K562 (cell line): Measurements from ENCODE around the gene ENG. TPM values are rescaled to one million over a fixed set of nuclear protein-coding genes. Genes with fewer than 3 reads are reported as not detected.

Source experiments
- ATF4 ChIP-seq: fragments of 450-650 bp; formaldehyde crosslinking; IDR thresholded peaks from 2 replicates; pipeline ENCODE4 v1.4.0; 2022; ENCODE audit warnings: mild to moderate bottlenecking, moderate library complexity
- BACH1 ChIP-seq: fragments of 200-800 bp; sonication (Bioruptor generic); IDR thresholded peaks from 2 replicates; pipeline ENCODE4 v1.6.1; 2016; ENCODE audit warnings: missing genetic modification characterization, missing compliant biosample characterization
- CEBPB ChIP-seq: fragments of 450-650 bp; IDR thresholded peaks from 2 replicates; pipeline ENCODE4 v1.6.1; 2016; ENCODE audit warnings: missing genetic modification characterization, missing compliant biosample characterization
- EGR1 ChIP-seq: fragments of 450-650 bp; conservative IDR thresholded peaks from 2 replicates; pipeline ENCODE4 v1.6.1; 2017; ENCODE audit warnings: mild to moderate bottlenecking
- EZH2 ChIP-seq: IDR thresholded peaks from 2 replicates; pipeline ENCODE4 v1.6.1; 2012; ENCODE audit warnings: low read depth, mild to moderate bottlenecking, inconsistent platforms, low read length, borderline replicate concordance
- MCM3 ChIP-seq: fragments of 450-650 bp; IDR thresholded peaks from 2 replicates; pipeline ENCODE4 v1.6.1; 2016
- MTA2 ChIP-seq: fragments of 450-650 bp; IDR thresholded peaks from 2 replicates; pipeline ENCODE4 v1.6.1; 2016; ENCODE audit warnings: low read depth
- MTF1 ChIP-seq: fragments of 250-450 bp; sonication (Bioruptor Pico); IDR thresholded peaks from 2 replicates; pipeline ENCODE4 v1.9.0; 2021; ENCODE audit warnings: moderate library complexity, mild to moderate bottlenecking, inconsistent platforms, borderline replicate concordance
- MXD1 ChIP-seq: fragments of 250-450 bp; sonication (Bioruptor Pico); IDR thresholded peaks from 2 replicates; pipeline ENCODE4 v1.8.0; 2021; ENCODE audit warnings: borderline replicate concordance, mild to moderate bottlenecking, moderate library complexity; ENCODE audit not compliant: poor library complexity, severe bottlenecking
- PKNOX1 ChIP-seq: fragments of 450-650 bp; IDR thresholded peaks from 2 replicates; pipeline ENCODE4 v1.6.1; 2016
- POLR2A ChIP-seq: fragments of 450-650 bp; conservative IDR thresholded peaks from 2 replicates; pipeline ENCODE4 v1.6.1; 2016
- POU5F1 ChIP-seq: fragments of 150-350 bp; IDR thresholded peaks from 2 replicates; pipeline ENCODE4 v1.6.1; 2014; ENCODE audit warnings: borderline replicate concordance, low read length, low read depth, mild to moderate bottlenecking; ENCODE audit not compliant: partially characterized antibody
- PRDM10 ChIP-seq: fragments of 450-650 bp; IDR thresholded peaks from 2 replicates; pipeline ENCODE4 v1.6.1; 2018; ENCODE audit not compliant: partially characterized antibody
- SMC3 ChIP-seq: conservative IDR thresholded peaks from 2 replicates; pipeline ENCODE4 v1.6.1; 2011; ENCODE audit warnings: low read depth, low read length, improper control_type of control experiment; ENCODE audit not compliant: insufficient read depth
- SP2 ChIP-seq: IDR thresholded peaks from 2 replicates; pipeline ENCODE4 v1.6.1; 2011; ENCODE audit warnings: mild to moderate bottlenecking, low read depth, low read length, moderate library complexity; ENCODE audit not compliant: poor library complexity, severe bottlenecking; ENCODE audit errors: extremely low read depth
- SUPT5H ChIP-seq: fragments of 450-650 bp; IDR thresholded peaks from 2 replicates; pipeline ENCODE4 v1.6.1; 2016
- TRIM28 ChIP-seq: fragments of 450-650 bp; IDR thresholded peaks from 2 replicates; pipeline ENCODE4 v1.6.1; 2017
- U2AF1 ChIP-seq: fragments of 200-400 bp; formaldehyde crosslinking; optimal IDR thresholded peaks from 2 replicates; pipeline ENCODE3; 2017; ENCODE audit warnings: mild to moderate bottlenecking, low read depth, low read length, moderate library complexity
- XRCC5 ChIP-seq: fragments of 200-400 bp; formaldehyde crosslinking; IDR thresholded peaks from 2 replicates; pipeline ENCODE4 v1.6.1; 2017; ENCODE audit warnings: low read depth, mild to moderate bottlenecking, low read length
- ZBTB5 ChIP-seq: fragments of 450-650 bp; IDR thresholded peaks from 2 replicates; pipeline ENCODE4 v1.6.1; 2017; ENCODE audit warnings: antibody characterized with exemption
- ZNF324 ChIP-seq: fragments of 250-450 bp; sonication (Bioruptor Pico); IDR thresholded peaks from 2 replicates; pipeline ENCODE4 v1.4.0; 2020; ENCODE audit warnings: mild to moderate bottlenecking
- ZNF444 ChIP-seq: fragments of 250-450 bp; sonication (Bioruptor Pico); IDR thresholded peaks from 2 replicates; pipeline ENCODE4 v1.4.0; 2020; ENCODE audit warnings: mild to moderate bottlenecking, moderate library complexity
- ZNF75A ChIP-seq: fragments of 450-650 bp; formaldehyde crosslinking; IDR thresholded peaks from 2 replicates; pipeline ENCODE4 v1.4.0; 2020; ENCODE audit warnings: mild to moderate bottlenecking
- polyA plus RNA-seq, 8 experiments: library from polyadenylated mRNA; depleted of rRNA in 4 of 8; stranded (reverse) in 5 of 8; unstranded in 3 of 8; fragments of >200 nt; fragmentation: Nextera tagmentation in 2 of 8; fragmentation: Illumina TruSeq in 1 of 8; extraction: Ambion mirVana in 2 of 8; extraction: Trizol in 1 of 8; gene quantifications; 2 replicates each; pipeline versions ENCODE4 v1.2.1 to v1.2.3, GENCODE V29; 2011 to 2014; ENCODE audit warnings: inconsistent platforms in 1 of 8, missing spikeins in 1 of 8
- total RNA-seq, 7 experiments: library from RNA; depleted of rRNA in 6 of 7; stranded (reverse); fragments of >200 nt in 6 of 7; fragmentation: Illumina TruSeq in 2 of 7; extraction: Trizol in 2 of 7; gene quantifications; 2 replicates each; pipeline versions ENCODE4 v1.2.1 to v1.2.3, GENCODE V29; 2011 to 2021; ENCODE audit warnings: low replicate concordance in 1 of 7

ENG gene
- total and polyA plus RNA-seq, 9 of the 15 experiments (the other 6 are each of a cell fraction or from before 2014, with no cell fraction given) = 0.04 to 0.40 (median 0.14) TPM; not detected in 1

GRCh38 chr9:127792417-127793031 is 61.9 kb downstream of the ENG start (continued):
- TF ChIP-seq EGR1 (no peak), ATF4 (no peak), POLR2A (peak; percentile 48; the same call in 1 of the 2 replicates), PRDM10 (no peak), ZNF324 (CRISPR knock-in tag) (no peak), MTF1 (CRISPR knock-in tag) (no peak), TRIM28 (no peak), XRCC5 (no peak), ZBTB5 (no peak), MTA2 (no peak), MCM3 (no peak), CEBPB (tag) (peak; percentile 37; the same call in 1 of the 2 replicates), ZNF444 (no peak), U2AF1 (no peak), PKNOX1 (no peak), SUPT5H (peak; percentile 36), MXD1 (no peak), SP2 (no peak), BACH1 (no peak), SMC3 (no peak), EZH2 (no peak), POU5F1 (no peak), ZNF75A (CRISPR knock-in tag) (no peak)
